NCI-H1694 treated with DMSO at 0.1 percent for 48 hours (cell line): ENCODE data around the gene IFITM1.
"Not testable (repeated sequence)": the region's sequence is repeated elsewhere in the genome, so short reads cannot be mapped to it uniquely, and the experiment has no call there.

Experiments
- DNase-seq: peaks from one replicate; lab custom pipeline; 2025; lab: John Stamatoyannopoulos, UW

IFITM1 gene

DNA sequence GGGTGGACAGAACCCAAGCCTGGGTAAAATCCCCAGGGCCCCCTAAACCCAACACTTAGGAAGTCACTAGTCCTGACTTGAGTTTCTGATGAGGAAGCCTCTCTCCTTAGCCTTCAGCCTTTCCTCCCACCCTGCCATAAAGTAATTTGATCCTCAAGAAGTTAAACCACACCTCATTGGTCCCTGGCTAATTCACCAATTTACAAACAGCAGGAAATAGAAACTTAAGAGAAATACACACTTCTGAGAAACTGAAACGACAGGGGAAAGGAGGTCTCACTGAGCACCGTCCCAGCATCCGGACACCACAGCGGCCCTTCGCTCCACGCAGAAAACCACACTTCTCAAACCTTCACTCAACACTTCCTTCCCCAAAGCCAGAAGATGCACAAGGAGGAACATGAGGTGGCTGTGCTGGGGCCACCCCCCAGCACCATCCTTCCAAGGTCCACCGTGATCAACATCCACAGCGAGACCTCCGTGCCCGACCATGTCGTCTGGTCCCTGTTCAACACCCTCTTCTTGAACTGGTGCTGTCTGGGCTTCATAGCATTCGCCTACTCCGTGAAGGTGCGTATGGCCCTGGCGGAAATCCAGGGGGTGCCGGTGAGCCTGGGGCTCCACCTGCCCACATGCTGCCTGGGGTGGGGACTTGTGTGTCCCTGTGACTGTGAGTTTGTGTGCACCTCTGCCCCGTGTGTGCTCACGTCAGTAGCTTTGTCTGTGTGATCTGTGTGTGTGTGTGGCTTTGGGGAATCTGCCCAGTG, at the start of gene IFITM1:
Gene IFITM1, plus strand, starts transcription at position 254 of the 767 bp plus-strand sequence. Its CDS starts 131 bp downstream, at position 385.
- DNase-seq = no peak

DNA sequence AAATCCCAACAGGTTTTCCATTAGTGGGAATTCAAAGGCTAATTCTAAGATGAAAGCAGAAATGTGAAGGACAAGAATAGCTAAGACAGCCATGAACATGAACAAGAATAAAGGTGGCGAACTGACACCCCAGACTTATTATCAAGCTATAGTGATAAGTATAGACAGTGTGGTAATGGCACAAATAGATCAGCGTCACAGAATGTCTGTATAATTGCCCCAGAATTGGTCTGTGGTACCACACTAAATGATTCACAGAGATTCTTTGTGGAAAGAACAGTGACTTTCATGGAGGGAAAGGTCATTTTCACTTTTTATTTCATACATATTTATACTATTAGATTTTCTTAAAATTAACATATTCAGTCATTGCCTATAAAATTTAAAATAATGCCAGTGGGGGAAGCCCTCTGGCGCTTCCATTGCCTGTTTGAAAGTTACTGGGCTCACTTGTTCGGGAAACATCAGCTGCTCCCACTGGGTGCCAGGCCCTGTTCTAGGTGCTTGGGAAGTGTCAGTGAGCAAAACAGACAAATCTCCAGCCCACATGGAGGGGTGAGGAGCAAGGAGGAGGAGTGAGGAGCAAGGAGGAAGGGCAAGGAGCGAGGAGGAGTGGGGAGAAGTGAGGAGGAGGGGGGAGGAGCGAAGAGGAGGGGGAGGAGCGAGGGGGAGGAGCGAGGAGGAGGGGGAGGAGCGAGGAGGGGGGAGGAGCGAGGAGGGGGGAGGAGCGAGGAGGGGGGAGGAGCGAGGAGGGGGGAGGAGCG, 47.0 kb upstream of the IFITM1 start:
- no peak for DNase-seq

DNA sequence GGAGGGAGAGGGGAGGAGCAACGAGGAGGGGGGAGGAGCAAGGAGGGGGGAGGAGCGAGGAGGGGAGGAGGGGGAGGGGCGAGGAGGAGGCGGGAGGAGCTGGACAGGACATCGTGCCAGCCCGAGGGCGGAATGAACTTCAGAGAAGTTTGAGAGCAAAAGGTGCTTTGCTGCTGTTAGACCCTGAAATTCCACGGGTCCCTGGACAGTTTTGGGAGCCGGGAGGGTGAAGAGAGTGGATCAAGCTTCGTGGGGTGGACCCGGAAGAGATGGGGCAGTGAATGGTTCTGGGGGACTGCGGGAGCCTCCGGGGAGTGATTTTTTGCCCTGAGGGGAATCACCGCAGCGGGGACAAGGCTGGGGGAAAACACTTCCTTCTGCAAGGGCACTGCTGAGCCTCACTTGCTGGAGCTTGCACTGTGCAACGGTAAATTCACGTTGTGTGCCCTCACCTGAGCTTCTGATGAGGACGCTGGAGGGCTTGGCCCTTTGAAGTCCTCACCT, 46.3 kb upstream of the IFITM1 start:
- no peak for DNase-seq

DNA sequence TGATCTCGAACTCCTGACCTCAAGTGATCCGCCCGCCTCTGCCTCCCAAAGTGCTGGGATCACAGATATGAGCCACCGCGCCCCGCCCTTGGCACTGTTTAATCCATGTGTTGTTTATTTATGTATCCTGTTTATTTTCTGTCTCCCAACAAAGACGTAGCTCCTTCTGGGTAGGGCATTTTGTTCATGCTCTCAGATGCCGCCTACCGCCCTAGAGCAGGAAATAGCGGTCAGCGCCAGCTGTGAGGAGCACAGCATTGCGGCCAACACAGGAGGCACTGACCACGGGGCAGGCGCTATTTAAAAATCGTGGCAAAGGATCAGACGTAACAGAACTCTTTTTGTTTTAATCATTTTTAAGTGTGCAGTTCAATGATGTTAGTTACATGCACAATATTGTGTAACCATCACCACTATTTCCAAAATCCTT, 45.1 kb upstream of the IFITM1 start:
- not testable (repeated sequence) for DNase-seq

DNA sequence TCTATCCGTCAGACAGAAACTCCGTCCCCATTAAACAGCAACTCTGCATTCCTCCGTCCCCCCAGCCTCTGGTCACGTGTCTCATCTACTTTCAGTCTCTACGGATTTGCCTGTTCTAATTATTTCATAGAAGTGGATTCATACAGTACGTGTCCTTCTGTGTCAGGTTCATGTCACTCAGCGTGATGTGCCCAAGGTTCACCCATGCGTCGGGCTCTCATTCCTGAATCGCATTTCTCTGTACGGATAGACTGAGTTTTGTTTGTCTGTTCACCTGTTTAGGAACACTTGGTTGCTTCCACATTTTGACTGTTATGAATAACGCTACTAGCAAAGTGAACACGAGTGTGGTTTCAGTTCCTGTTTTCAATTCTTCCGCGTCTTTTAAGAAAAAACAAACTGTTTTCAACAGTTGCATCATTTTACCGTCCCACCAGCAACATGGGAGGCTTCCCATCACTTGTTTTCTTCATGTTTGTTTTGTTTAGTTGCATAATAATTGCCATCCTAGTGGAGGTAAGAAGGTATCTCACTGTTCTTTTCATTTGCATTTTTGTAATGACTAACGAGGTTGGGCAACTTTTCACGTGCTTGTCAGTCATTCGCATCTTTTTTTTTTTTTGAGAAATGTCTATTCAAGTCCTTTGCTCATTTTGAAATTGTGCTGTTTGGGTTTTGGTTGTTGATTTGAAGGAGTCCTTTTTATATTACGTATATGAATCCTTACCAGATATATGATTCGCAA, 44.5 kb upstream of the IFITM1 start:
- no peak for DNase-seq

DNA sequence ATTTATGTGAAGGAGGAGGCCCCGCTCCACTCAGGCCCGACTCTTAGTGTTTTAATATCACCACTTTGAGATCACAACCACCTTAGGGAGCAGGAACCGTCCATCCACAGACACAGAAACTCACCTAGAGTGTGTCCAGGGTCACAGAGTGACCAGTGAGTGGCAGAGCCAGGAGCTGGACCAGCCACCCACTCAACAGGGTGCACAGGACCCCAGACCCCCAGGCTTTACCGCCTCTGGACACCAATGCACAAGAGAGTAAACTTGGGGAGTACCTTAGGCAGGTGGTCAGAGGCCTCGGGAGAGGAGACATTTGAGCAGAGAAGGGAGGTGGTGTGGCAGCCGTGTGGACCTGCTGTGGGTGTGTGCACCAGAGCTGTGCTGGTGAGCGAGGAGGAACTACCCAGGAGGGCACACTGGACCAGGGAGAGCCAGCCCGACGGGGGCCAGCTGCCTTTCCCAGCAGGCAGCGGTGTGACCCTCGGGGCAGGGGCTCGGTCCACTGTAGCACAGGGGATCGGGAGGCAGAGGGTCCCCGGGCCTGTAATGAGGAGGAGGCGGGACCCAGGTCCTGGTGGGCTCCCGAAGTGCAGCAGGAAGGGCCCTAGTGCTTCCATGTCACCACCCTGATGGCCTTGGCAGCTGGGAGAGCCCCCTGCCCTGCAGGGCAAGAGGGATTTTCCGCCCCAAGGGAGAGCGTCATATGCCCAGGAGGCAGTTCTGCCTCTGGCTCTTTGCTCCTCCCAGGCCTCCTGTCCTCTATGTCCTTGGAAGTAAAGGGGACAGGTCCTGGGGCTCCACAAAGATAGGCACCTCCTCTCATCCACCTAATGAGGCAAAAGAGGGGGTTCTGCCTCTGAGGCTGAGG, 43.2 kb upstream of the IFITM1 start:
- DNase-seq = no peak

DNA sequence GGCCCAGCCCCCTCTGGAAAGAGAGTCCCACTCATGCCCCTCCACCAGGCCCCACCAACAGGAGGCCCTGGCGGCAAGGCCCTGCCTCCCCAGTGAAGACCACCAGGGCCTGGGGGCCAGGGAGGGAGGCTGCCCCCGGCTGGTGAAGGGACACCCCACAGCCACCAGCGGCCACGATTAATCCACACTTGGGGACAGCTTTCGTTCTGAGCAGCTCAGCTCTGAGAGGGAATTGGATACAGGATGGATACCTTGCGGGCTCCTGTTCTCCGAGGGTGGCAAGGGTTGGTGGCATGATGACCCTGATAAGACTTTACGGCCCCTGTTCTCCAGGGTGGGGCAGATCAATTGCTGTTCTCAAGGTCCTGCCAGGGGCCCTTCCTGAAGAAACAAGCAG, 42.5 kb upstream of the IFITM1 start:
- DNase-seq = no peak

DNA sequence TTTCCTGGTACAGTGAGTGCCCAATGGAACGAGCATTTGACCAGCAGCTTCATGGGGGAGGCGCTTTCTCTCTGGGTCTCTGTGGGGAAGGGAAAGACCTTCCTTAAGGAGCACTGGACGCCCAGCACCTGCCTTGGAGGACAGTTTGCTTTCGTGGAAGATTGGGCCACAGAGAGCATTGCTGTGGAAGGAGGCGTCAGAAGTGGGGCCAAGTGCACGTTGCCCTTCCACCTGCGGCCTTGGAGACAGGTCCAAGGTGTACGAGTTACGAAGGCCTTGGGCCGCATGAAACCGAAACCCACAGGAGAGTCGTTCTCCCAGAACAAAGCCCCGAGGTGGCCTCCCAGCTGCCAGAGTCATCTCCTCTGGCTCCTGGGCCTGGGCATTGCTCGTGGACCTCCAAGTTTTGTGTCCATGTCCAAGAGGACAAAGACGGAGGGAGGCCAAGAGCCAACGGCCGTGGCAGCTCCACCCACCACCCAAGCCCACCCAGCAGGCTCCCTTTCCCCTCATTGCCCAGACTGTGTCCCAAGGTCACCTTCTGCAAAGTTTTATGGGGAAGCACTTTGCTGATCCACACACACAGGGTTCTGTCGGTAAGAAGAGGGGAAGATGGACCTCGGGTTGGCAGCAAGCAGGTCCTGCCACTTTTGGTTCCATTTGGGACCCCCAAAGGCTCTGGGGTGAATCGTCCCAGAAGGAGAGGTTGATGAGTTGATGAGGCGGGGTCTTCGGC, 41.5 kb upstream of the IFITM1 start:
- no peak for DNase-seq

DNA sequence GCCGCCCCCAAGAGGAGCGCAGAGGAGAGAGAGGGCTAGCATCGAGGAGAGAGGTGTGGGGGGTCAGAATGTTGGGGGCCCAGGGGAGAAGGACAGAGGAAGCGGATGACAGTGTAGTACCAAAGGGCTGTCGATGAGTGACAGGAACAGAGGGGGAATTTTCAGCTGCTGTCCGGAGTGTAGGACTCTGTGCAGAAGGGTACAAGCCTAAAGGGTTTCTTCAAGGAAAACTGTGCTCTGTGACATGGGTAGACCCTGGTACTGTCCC, 41.0 kb upstream of the IFITM1 start:
- no peak for DNase-seq

DNA sequence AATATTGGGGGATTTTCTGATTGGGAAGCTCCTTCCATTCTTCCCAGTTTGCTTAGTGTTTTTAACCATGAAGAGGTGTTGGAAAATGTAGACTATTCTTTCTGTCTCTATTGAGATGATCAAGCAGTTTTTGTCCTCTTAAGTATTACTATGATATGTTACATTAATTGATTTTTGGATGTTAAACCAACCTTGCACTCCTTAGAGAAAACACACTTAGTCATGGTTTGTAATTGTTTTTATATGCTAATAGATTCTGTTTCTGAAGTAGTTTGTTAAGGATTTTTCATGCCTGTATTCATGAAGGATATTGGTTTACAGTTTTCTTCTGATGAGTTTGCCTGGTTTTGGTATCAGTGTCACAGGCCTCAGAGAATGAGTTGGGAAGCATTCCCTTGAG, 37.6 kb upstream of the IFITM1 start:
- no peak for DNase-seq

DNA sequence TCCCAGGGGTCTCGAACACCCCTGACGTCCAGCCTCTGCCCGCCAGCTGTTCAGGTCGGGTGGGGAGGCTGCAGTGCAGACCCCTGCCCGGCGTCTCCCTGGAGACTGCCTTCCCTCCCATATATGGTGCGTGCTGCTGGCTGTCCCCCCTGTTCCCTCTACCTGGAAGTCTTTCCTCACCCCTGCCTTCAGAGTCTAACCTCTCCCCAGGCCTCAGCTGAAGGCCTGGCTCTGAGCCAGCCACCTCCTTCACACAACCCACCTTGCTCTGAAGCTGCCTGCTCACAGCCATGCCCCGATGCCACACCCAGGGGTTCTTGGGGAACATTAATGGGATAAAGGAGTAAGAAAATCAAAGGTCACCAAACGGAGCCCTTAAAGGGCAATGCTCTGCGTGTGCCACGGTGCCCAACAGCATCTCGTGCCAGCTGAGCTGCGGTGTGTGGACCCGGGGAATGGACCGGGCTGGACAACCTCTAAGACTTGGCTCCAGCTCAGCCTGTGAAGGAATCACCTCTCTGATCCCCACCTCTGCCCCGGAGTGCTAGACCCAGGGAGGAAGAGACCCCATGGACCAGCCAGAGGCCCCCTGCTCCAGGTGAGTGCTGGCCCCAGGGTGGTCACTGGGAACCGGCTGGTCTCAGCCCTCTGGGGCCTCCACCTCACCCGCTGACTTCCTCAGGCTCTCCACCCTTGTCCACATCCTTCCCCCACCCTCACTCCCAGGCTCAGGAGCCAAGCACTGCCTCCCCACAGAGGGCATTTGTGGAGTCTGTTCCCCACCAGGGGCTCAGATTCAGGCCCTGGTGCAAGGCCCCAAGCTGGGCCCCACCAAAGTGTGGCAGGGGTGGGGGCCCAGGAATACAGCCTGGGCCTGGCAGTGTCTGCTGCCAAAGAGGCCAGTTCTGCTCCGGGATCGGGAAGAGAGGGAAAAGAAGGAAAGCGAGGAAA, 35.6 kb upstream of the IFITM1 start, which contains the start of gene NLRP6:
Gene NLRP6, plus strand, starts transcription at position 407 of the 951 bp plus-strand sequence. Its CDS starts 163 bp downstream, at position 570.
- no peak for DNase-seq

DNA sequence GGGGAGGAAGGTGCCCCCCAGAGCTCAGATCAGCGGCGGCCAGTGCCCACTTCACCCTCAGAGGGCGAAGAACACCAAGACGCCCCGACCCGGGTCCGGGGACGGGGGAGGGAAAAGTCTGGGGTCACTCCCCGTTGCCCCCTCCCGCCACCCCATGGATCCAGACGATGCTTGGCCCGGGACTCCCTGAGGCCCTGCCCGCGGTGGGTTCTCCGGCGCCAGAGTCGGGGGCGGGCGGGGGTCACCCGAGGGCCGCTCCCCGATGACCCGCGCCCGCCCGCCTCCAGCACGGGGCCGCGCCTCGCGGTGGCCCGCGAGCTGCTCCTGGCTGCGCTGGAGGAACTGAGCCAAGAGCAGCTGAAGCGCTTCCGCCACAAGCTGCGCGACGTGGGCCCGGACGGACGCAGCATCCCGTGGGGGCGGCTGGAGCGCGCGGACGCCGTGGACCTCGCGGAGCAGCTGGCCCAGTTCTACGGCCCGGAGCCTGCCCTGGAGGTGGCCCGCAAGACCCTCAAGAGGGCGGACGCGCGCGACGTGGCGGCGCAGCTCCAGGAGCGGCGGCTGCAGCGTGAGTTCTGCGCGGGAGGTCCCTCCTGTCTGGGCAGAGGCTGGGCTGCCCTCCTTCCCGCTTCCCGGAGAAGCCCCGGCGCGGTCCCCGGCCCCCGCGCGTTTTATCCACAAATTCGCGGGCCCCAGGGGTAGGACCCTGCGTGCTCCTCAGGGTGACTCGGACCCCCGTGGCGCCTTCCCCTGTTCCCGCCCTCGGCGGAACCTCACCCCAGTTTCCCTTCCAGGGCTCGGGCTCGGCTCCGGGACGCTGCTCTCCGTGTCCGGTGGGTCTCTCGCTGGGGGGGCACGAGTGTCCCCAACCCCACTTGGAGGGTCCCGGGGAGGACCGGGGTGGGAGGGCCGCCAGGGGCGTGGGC, 34.5 kb upstream of the IFITM1 start:
- DNase-seq = no peak

DNA sequence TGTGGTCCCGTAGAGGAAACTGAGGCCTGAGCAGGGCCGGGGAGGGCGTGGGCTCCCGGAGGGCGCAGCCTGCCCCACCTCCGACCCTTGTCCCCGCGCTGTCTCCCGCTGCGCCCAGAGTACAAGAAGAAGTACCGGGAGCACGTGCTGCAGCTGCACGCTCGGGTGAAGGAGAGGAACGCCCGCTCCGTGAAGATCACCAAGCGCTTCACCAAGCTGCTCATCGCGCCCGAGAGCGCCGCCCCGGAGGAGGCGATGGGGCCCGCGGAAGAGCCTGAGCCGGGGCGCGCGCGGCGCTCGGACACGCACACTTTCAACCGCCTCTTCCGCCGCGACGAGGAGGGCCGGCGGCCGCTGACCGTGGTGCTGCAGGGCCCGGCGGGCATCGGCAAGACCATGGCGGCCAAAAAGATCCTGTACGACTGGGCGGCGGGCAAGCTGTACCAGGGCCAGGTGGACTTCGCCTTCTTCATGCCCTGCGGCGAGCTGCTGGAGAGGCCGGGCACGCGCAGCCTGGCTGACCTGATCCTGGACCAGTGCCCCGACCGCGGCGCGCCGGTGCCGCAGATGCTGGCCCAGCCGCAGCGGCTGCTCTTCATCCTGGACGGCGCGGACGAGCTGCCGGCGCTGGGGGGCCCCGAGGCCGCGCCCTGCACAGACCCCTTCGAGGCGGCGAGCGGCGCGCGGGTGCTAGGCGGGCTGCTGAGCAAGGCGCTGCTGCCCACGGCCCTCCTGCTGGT, 33.7 kb upstream of the IFITM1 start:
- DNase-seq = no peak

DNA sequence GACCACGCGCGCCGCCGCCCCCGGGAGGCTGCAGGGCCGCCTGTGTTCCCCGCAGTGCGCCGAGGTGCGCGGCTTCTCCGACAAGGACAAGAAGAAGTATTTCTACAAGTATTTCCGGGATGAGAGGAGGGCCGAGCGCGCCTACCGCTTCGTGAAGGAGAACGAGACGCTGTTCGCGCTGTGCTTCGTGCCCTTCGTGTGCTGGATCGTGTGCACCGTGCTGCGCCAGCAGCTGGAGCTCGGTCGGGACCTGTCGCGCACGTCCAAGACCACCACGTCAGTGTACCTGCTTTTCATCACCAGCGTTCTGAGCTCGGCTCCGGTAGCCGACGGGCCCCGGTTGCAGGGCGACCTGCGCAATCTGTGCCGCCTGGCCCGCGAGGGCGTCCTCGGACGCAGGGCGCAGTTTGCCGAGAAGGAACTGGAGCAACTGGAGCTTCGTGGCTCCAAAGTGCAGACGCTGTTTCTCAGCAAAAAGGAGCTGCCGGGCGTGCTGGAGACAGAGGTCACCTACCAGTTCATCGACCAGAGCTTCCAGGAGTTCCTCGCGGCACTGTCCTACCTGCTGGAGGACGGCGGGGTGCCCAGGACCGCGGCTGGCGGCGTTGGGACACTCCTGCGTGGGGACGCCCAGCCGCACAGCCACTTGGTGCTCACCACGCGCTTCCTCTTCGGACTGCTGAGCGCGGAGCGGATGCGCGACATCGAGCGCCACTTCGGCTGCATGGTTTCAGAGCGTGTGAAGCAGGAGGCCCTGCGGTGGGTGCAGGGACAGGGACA, 32.9 kb upstream of the IFITM1 start:
- DNase-seq = no peak

DNA sequence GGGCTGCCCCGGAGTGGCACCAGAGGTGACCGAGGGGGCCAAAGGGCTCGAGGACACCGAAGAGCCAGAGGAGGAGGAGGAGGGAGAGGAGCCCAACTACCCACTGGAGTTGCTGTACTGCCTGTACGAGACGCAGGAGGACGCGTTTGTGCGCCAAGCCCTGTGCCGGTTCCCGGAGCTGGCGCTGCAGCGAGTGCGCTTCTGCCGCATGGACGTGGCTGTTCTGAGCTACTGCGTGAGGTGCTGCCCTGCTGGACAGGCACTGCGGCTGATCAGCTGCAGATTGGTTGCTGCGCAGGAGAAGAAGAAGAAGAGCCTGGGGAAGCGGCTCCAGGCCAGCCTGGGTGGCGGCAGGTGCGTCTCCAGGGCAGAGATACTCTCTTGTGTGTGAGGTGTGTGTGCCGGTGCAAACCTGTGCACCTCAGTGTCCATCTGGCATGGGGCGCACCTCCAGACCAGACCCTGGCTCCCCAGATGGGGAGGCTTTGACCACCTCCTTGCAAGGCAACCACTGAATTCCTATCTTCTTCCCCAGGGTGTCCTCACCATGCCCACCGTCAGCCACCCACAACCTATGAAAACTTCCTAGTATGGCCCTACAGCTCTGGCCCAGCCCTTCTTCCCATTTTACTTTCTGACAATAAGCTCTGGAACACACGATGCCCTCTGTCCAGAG, 32.2 kb upstream of the IFITM1 start:
- DNase-seq = no peak

DNA sequence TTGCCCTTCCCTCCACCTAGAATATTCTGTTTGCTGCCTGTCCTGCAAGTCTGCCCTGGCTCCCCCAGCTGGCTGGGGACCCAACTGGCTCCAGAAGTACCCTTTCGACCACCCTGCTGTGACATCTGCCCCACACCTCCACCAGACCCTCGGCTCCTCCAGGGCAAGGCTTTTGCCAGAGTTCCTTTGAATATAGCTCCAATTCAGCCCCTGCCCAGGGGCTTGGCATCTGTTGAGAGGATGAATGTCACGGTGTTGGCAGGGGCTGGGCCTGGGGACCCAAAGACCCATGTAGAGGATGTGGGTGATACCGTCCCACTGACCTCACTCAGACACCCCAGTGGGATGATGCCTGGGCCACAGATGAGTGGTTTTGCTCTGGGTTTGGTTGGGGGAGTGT, 31.7 kb upstream of the IFITM1 start:
- DNase-seq = no peak
